ENCODE measurements around the gene LGMN.

DNA sequence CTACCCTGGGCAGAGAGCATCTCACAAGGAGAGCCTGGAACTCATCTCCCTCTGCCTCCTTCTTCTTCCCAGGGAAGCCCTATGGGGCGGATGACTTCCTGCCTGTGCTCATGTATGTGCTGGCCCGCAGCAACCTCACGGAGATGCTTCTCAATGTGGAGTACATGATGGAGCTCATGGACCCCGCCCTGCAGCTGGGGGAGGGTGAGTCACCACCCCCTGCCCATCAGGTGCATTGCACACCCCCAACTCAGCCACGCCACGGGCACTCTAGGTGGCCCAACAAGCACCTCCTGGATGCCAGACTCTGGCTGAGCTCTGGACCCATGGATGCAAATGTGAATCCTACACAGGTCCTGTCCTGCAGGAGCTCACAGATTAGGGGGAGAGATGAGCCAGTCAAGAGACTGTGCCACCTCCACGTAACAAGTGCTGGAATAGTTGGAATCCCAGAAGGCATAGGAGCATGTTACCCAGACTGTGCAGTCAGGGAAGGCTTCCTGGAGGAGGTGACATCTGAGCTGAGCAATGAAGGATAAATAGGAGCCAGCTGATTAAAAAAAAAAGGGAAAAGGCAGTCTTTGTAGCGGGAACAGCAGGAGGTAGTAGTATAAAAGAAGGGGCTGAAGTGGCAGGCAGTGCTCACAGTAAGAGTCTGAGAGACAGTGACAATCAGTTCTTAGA, 71.9 kb downstream of the LGMN start:
- no peak for TF ChIP-seq YY1 (IDR thresholded peaks at IDR 0.05)
- TF ChIP-seq, protein P1, sequence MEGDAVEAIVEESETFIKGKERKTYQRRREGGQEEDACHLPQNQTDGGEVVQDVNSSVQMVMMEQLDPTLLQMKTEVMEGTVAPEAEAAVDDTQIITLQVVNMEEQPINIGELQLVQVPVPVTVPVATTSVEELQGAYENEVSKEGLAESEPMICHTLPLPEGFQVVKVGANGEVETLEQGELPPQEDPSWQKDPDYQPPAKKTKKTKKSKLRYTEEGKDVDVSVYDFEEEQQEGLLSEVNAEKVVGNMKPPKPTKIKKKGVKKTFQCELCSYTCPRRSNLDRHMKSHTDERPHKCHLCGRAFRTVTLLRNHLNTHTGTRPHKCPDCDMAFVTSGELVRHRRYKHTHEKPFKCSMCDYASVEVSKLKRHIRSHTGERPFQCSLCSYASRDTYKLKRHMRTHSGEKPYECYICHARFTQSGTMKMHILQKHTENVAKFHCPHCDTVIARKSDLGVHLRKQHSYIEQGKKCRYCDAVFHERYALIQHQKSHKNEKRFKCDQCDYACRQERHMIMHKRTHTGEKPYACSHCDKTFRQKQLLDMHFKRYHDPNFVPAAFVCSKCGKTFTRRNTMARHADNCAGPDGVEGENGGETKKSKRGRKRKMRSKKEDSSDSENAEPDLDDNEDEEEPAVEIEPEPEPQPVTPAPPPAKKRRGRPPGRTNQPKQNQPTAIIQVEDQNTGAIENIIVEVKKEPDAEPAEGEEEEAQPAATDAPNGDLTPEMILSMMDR (IDR thresholded peaks at IDR 0.05; ENCODE audit: low read depth, low read length, missing input control), result no peak
- no peak for TF ChIP-seq SP1 (IDR thresholded peaks at IDR 0.05)
- TF ChIP-seq, protein P2, sequence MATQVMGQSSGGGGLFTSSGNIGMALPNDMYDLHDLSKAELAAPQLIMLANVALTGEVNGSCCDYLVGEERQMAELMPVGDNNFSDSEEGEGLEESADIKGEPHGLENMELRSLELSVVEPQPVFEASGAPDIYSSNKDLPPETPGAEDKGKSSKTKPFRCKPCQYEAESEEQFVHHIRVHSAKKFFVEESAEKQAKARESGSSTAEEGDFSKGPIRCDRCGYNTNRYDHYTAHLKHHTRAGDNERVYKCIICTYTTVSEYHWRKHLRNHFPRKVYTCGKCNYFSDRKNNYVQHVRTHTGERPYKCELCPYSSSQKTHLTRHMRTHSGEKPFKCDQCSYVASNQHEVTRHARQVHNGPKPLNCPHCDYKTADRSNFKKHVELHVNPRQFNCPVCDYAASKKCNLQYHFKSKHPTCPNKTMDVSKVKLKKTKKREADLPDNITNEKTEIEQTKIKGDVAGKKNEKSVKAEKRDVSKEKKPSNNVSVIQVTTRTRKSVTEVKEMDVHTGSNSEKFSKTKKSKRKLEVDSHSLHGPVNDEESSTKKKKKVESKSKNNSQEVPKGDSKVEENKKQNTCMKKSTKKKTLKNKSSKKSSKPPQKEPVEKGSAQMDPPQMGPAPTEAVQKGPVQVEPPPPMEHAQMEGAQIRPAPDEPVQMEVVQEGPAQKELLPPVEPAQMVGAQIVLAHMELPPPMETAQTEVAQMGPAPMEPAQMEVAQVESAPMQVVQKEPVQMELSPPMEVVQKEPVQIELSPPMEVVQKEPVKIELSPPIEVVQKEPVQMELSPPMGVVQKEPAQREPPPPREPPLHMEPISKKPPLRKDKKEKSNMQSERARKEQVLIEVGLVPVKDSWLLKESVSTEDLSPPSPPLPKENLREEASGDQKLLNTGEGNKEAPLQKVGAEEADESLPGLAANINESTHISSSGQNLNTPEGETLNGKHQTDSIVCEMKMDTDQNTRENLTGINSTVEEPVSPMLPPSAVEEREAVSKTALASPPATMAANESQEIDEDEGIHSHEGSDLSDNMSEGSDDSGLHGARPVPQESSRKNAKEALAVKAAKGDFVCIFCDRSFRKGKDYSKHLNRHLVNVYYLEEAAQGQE (IDR thresholded peaks at IDR 0.05), result no peak
- TF ChIP-seq GABPA (IDR thresholded peaks at IDR 0.05 in 1 of 2, conservative IDR thresholded peaks at IDR 0.05 in 1 of 2), result no peak
- TF ChIP-seq RXRA (IDR thresholded peaks at IDR 0.05), result no peak
